Amniotic epithelial cell (primary cell): ENCODE data around the gene RUNX3.

Experiments
- DNase-seq: peaks from one replicate; pipeline ENCODE4 v3.0.0-alpha.2; 2010; ENCODE audit warnings: low read depth

Gene RUNX3

GRCh38 chr1:24861821-24862727 lies 68.0 kb downstream of the RUNX3 start:
- no peak for DNase-seq

DNA sequence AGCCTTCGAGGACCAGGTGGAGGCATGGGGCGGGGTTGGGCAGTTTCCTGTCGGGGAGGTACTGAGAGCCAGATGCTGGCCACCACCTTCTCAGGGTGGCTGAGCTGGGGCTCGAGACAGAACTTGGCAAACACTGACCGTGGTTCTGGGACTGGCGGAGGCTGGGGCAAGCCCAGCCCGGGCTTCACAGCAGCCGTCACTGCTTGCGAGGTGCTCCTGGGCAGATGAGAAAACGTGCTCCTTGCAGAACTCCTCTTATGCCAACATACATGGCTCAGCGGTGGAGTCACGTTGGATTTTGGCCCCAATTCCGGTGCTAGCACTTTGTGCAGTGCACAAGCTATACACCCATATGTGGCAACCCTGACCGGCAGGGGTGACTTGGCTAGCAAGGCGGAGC lies 69.2 kb downstream of the RUNX3 start:
- DNase-seq: no peak

DNA sequence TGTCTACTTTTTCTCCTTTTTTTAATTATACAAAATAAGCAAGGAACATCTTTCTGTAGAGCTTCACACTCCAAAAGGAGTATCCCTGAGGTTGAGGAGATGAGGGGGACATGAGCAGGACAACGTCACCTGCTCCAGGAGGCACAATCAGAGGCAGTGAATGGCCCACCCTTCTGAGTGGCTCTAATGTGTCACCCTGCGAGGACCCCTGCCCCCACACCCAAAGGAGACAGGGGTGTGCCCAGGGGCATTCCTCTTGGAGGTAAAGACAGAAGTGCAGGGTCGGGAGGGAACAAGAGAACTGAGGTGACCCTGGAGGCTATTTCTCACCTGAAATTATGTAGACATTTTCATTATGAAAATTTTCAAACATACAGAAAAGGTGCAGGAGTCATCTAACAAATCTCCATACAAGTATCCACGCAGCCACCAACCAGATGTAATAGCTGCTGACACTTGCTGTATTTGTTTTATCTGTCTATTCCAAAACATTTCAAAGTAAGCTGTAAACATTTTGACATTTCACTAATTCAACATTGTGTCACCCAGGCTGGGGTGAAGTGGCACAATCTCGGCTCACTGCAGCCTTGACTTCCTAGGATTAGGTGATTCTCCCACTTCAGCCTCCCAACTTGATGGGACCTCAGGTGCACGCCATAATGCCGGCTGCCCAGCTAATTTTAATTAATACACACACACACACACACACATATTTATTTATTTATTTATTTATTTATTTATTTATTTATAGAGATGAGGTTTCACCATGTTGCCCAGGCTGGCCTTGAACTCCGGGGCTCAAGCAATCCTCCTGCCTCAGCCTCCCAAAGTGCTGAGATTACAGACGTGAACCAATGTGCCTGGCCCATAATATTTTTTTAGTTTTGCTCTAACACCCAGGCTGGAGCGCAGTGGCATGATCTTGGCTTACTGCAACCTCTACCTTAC lies 70.7 kb downstream of the RUNX3 start:
- no peak for DNase-seq

DNA sequence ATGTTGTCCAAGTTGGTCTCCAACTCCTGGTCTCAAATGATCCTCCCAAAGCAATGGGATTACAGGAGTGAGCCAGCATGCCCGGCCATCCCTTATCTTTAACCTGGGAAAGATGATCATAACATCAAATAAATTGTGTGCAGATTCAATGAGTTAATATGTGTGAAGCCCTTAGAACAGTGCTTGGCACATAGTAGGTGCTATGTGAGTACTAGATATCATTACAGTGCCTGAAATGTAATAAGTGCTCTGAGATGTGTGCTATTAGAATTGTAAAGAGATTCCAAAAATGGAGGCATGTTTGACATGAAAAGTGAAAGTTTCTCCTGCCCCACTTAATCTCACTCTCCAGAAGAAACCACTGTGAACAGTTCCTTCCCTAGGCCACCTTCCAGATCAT lies 71.8 kb downstream of the RUNX3 start:
- no peak for DNase-seq

DNA sequence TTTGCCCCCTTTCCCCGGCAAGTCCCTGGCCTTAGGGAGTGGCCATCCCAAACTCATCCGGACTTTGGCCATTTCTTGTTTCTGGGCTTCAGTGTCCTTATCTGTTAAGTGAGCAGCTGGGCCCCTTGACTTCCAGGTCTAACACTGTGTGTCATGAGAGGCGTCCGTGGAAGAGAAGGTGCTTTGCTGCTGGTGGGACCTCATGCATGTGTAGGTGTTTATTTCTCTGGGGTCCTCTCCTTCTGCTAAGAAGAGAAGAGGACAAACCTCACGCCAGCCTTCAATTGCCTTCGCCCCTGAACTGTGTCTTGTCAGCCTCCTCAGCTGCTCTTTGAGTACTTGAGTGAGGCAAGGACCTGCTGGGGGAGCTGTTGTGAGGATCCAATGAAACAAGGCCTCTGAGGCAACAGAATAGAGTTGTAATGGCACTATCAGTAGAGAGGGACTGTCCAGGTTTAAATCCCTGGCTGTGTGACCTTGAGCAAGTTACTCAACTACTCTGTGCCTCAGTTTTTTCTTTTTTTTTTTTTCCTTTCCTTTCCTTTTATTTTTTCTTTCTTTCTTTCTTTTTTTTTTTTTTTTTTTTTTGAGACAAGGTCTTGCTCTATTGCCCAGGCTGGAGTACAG lies 72.5 kb downstream of the RUNX3 start:
- peak; percentile 27 for DNase-seq

DNA sequence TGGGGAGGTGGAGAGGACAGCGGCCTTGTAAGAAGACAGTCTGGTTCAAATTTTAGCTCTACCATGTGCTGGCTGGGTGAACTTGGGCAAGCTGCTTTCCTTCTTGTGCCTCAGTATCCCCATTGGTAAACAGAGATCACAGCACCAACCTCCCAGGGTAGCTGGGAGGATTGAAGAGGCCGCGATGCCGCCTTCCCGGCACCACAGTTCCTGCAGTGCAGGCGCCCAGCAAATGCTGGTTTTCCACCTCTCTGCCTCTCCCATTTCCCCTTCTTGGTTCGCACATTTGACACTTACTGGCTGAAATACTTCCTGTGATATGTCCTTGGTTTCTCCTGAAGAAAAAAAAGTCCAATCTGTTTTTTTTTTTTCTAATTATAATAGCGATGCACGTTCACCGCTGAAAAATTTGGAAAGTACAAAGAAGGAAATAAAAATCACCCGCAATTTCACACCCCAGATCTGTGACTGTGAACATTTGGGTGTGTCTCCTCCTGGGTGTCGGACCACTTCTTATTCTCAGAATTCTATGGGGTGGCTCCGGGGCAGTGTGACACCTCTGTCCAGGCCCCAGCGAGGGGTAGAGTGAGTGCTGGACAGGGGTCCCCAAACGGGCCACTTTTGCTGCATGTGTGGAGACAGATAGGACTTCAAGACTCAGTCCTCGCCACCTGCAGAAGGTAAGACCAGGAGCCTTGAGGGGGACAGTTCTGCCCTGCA lies 73.1 kb downstream of the RUNX3 start:
- no peak for DNase-seq

- DNase-seq: no peak
Observed at GRCh38 chr1:24855474-24855873, 74.6 kb downstream of the RUNX3 start.

DNA sequence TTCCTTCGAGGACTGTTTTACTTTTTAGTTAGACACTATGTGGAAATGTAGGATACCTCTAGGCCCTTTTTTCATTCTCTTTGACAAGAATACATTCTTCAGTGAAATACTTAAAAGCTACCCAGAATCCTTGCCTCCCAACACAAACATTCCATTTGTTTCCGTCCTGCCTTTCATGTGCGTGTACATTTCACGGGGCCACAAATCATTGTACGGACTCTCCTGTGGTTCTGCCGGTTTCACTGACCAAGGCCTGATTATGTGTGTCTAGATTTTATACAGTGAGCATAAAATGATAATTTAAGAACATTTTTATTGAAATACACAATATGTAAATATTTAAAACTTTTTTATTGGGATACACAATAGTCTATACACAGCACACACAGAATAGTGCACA lies 76.4 kb downstream of the RUNX3 start:
- peak; percentile 26 for DNase-seq

DNA sequence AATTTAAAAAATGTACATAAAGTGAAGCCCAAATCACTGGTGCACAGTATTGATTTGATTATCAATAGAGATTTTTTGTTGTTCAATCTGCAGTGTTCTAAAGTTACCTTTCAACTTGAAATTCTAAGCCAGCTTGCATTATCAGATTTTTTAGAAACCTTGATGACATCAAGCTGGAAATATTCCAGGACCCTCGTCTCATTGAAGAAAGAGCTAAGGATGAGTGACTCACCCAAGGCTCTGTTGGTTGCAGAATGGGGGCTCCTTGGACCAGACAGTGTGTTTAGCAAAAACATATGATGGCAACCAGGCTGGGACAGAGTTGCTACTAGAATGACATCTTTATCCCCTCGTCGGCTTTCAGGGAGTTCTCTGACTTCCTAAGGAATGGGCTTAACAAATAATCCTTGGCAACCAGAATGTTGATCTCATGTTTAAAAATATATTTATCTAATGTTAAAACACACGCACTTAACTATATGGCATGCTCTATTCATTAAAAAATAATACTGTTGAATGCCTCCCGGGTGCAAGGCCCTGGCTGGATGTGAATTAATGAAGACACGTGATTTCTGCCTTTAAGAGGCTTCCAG lies 79.7 kb downstream of the RUNX3 start:
- DNase-seq: peak; percentile 55

DNA sequence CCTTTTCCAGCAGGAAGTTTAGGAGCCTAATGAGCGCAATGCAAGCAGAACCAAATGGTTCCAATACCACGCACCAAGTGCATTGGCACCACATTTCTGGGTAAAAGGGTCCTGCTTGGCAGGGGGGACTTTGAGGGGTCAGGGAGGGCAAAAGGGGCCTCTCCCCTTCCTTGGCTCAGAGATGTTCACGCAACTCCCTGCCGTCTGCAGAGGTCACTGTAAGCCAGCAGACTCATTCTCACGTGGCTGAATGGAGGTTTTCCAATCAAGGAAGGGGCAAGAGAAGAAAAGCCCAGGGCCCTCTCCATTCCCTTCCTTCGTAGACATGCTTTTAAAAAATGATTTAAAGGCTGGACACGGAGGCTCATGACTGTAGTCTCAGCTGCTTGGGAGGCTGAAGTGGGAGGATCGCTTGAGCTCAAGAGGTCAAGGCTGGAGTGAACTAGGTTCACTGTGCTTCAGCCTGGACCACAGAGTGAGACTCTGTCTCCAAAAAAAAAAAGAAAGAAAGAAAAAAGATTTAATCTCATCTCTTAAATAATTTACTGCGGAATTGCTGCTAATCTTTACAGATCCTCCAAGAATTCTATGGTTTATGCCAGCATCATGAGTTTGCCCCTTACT lies 80.3 kb downstream of the RUNX3 start:
- DNase-seq: peak; percentile 40
